ENCODE measurements around the gene ISL2.

Gene ISL2

GRCh38 chr15:76380249-76380648 is 43.7 kb downstream of the ISL2 start:
- no peak for FAIRE-seq

GRCh38 chr15:76381366-76381765 is 44.8 kb downstream of the ISL2 start:
- no peak for FAIRE-seq

GRCh38 chr15:76382987-76383728 is 46.6 kb downstream of the ISL2 start:
- no peak for FAIRE-seq

GRCh38 chr15:76384409-76384808 is 47.8 kb downstream of the ISL2 start:
- FAIRE-seq, result no peak

- no peak for FAIRE-seq
Observed at GRCh38 chr15:76386178-76386577, 49.6 kb downstream of the ISL2 start.

- FAIRE-seq, result no peak
Observed at GRCh38 chr15:76386926-76387325, 50.4 kb downstream of the ISL2 start.

GRCh38 chr15:76390571-76390970 is 54.0 kb downstream of the ISL2 start:
- FAIRE-seq, result no peak

- no peak for FAIRE-seq
Observed at GRCh38 chr15:76391309-76391708, 54.7 kb downstream of the ISL2 start.

- no peak for FAIRE-seq
Observed at GRCh38 chr15:76391847-76392246, 55.3 kb downstream of the ISL2 start.
